ENCODE data around the gene CEBPE. TPM values are rescaled to one million over a fixed set of nuclear protein-coding genes. Genes with fewer than 3 reads are reported as not detected.

CEBPE gene
- 0.37 TPM in 1 of 2 replicates, not detected in the other for total RNA-seq
- total RNA-seq (2013): 0.84 TPM
- polyA plus RNA-seq: 0.26 and 0.45 TPM in 2 replicates
- polyA minus RNA-seq: 0.86 and 0.94 TPM in 2 replicates

- H3K4me2 ChIP-seq (replicated peaks; ENCODE audit: low read depth, low read length, poor library complexity, severe bottlenecking): peak within 1 kb of the TSS; percentile 77
- H3K4me1 ChIP-seq (ENCODE audit: control insufficient read depth in 2 of 2, insufficient read depth in 2 of 2, low read length in 2 of 2): peaks cover 32 to 35% of the 10 kb centered on the region in 2 donors
- H4K20me1 ChIP-seq (ENCODE audit: control insufficient read depth, insufficient read depth, low read length, poor library complexity, severe bottlenecking): no peaks in the 10 kb centered on the region
- H2AFZ ChIP-seq (ENCODE audit: insufficient read depth, low read depth, low read length, poor library complexity, severe bottlenecking): peak within 1 kb of the TSS; percentile 79
- H3K4me3 Mint-ChIP-seq: peak within 1 kb of the TSS; percentile 79
- peak within 1 kb of the TSS in 3 of 5 experiments; percentile 19 to 24 (median 24) for H3K4me3 ChIP-seq (ENCODE audit: control extremely low read depth in 1 of 5, extremely low read depth in 1 of 5, insufficient read depth in 1 of 5, low read depth in 2 of 5, low read length in 4 of 5)
- peak within 1 kb of the TSS; percentile 89 for H3K27ac Mint-ChIP-seq
- H3K9me3 ChIP-seq (ENCODE audit: control extremely low read depth in 1 of 3, control insufficient read depth in 2 of 3, insufficient read depth in 1 of 3, low read length in 2 of 3): peaks cover 0 to 3% (median 0%) of the 10 kb centered on the region in 3 donors
- POLR2A ChIA-PET: interaction anchor here (0.9 kb wide), 1 partner anchor 65 kb away, joined by 3 read pairs; the partner anchor contains the start of gene SLC7A8
- peak within 1 kb of the TSS; percentile 27 for H3K9ac ChIP-seq (ENCODE audit: low read length)
- intact Hi-C loops (cut with micrococcal nuclease): no loop called here
- peak within 1 kb of the TSS; percentile 72 to 88 for H3K27ac ChIP-seq (ENCODE audit: low read length in 2 of 2)
- no peaks in the 10 kb centered on the region for H3K9me3 Mint-ChIP-seq (ENCODE audit: insufficient read depth)
- peaks cover 0 to 12% (median 0%) of the 10 kb centered on the region in 4 experiments for H3K27me3 ChIP-seq (replicated peaks in 1 of 4; ENCODE audit: control extremely low read depth in 1 of 4, control insufficient read depth in 3 of 4, insufficient read depth in 4 of 4, low read length in 3 of 4)
- peaks cover 19% of the 10 kb centered on the region for H3K27me3 Mint-ChIP-seq
- TF ChIP-seq EZH2 (IDR thresholded peaks at IDR 0.05; ENCODE audit: borderline replicate concordance, insufficient read depth, low read depth, low read length, poor library complexity, severe bottlenecking): no peak
- TF ChIP-seq, protein P1, sequence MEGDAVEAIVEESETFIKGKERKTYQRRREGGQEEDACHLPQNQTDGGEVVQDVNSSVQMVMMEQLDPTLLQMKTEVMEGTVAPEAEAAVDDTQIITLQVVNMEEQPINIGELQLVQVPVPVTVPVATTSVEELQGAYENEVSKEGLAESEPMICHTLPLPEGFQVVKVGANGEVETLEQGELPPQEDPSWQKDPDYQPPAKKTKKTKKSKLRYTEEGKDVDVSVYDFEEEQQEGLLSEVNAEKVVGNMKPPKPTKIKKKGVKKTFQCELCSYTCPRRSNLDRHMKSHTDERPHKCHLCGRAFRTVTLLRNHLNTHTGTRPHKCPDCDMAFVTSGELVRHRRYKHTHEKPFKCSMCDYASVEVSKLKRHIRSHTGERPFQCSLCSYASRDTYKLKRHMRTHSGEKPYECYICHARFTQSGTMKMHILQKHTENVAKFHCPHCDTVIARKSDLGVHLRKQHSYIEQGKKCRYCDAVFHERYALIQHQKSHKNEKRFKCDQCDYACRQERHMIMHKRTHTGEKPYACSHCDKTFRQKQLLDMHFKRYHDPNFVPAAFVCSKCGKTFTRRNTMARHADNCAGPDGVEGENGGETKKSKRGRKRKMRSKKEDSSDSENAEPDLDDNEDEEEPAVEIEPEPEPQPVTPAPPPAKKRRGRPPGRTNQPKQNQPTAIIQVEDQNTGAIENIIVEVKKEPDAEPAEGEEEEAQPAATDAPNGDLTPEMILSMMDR (IDR thresholded peaks at IDR 0.05): no peak
- H3K79me2 ChIP-seq (ENCODE audit: control insufficient read depth, insufficient read depth, low read length): no peaks in the 10 kb centered on the region
- H3K4me1 Mint-ChIP-seq: peaks cover 34% of the 10 kb centered on the region
- H3K36me3 ChIP-seq (replicated peaks in 1 of 2; ENCODE audit: control extremely low read depth in 1 of 2, control insufficient read depth in 1 of 2, extremely low read depth in 1 of 2, insufficient read depth in 2 of 2, low read length in 1 of 2): no peaks in the 10 kb centered on the region
- CTCF ChIA-PET: interaction anchor here (0.8 to 9.6 kb wide), 7 partner anchors 9 to 261 kb away, joined by 3 to 249 read pairs (median 15); partner anchors contain the start of gene SLC7A8
- 87% methylated on average over 26 of the region's 32 CpGs for WGBS (ENCODE audit: insufficient coverage)
- no peak for ATAC-seq (ENCODE audit: low read depth)
- DNase-seq: no peak
Measured at GRCh38 chr14:23118506-23119362, at the start of gene CEBPE. TSS of gene CEBPE (minus strand) at chr14:23119255. CDS start at chr14:23119091, 164 bp downstream.

GRCh38 chr14:23168246-23168645, 49.2 kb upstream of the CEBPE start:
- H3K27ac Mint-ChIP-seq: no peak overlapping the region
- DNase-seq (no peak), ATAC-seq (ENCODE audit: low read depth) (no peak)
- Histone ChIP-seq H3K27me3 (replicated peaks in 1 of 4; ENCODE audit: control extremely low read depth in 1 of 4, control insufficient read depth in 3 of 4, insufficient read depth in 4 of 4, low read length in 3 of 4) (peaks cover 0 to 3% (median 0%) of the 10 kb centered on the region in 4 experiments), H4K20me1 (ENCODE audit: control insufficient read depth, insufficient read depth, low read length, poor library complexity, severe bottlenecking) (no peaks in the 10 kb centered on the region), H3K9ac (ENCODE audit: low read length) (no peak overlapping the region), H3K4me2 (replicated peaks; ENCODE audit: low read depth, low read length, poor library complexity, severe bottlenecking) (no peak overlapping the region), H3K36me3 (replicated peaks in 1 of 2; ENCODE audit: control extremely low read depth in 1 of 2, control insufficient read depth in 1 of 2, extremely low read depth in 1 of 2, insufficient read depth in 2 of 2, low read length in 1 of 2) (no peaks in the 10 kb centered on the region), H3K27ac (ENCODE audit: low read length in 2 of 2) (no peak overlapping the region), H3K9me3 (ENCODE audit: control extremely low read depth in 1 of 3, control insufficient read depth in 2 of 3, insufficient read depth in 1 of 3, low read length in 2 of 3) (no peaks in the 10 kb centered on the region), H2AFZ (ENCODE audit: insufficient read depth, low read depth, low read length, poor library complexity, severe bottlenecking) (no peak overlapping the region), H3K4me3 (ENCODE audit: control extremely low read depth in 1 of 5, extremely low read depth in 1 of 5, insufficient read depth in 1 of 5, low read depth in 2 of 5, low read length in 4 of 5) (no peak overlapping the region), H3K4me1 (ENCODE audit: control insufficient read depth in 2 of 2, insufficient read depth in 2 of 2, low read length in 2 of 2) (no peaks in the 10 kb centered on the region), H3K79me2 (ENCODE audit: control insufficient read depth, insufficient read depth, low read length) (no peaks in the 10 kb centered on the region)
- ChIA-PET CTCF (interaction anchor here (1.1 kb wide), 1 partner anchor 18 kb away, joined by 4 read pairs; no protein-coding TSS in a partner anchor), POLR2A (no interaction called here)
- no peaks in the 10 kb centered on the region for H3K27me3 Mint-ChIP-seq
- TF ChIP-seq, protein P1 (IDR thresholded peaks at IDR 0.05): no peak
- TF ChIP-seq EZH2 (IDR thresholded peaks at IDR 0.05; ENCODE audit: borderline replicate concordance, insufficient read depth, low read depth, low read length, poor library complexity, severe bottlenecking): no peak
- H3K4me1 Mint-ChIP-seq: peaks cover 3% of the 10 kb centered on the region
- intact Hi-C loops (cut with micrococcal nuclease): no loop called here
- H3K9me3 Mint-ChIP-seq (ENCODE audit: insufficient read depth): no peaks in the 10 kb centered on the region
- H3K4me3 Mint-ChIP-seq: no peak overlapping the region
- no CpG with 5 or more reads among the region's 2 CpGs for WGBS (ENCODE audit: insufficient coverage)

Measured in B cell (primary cell).